Measurements from ENCODE around the gene TSPOAP1.

GRCh38 chr17:58321571-58322525 lies 6.7 kb downstream of the TSPOAP1 start:
- no peak for TF ChIP-seq CTCF (conservative IDR thresholded peaks at IDR 0.05; ENCODE audit: low read depth, low read length)
- no peak for TF ChIP-seq POLR2A (IDR thresholded peaks at IDR 0.05; ENCODE audit: low read depth, low read length)
- TF ChIP-seq FOS (IDR thresholded peaks at IDR 0.05; ENCODE audit: low read depth, low read length): no peak
- no peak for TF ChIP-seq ELK1 (IDR thresholded peaks at IDR 0.05; ENCODE audit: borderline replicate concordance, low read depth, low read length)
- TF ChIP-seq RAD21 (IDR thresholded peaks at IDR 0.05; ENCODE audit: low read length): no peak
- TF ChIP-seq MAZ (IDR thresholded peaks at IDR 0.05; ENCODE audit: borderline replicate concordance, low read depth, low read length): no peak
- no peak for TF ChIP-seq RCOR1 (IDR thresholded peaks at IDR 0.05; ENCODE audit: insufficient replicate concordance, low read length)
- TF ChIP-seq BHLHE40 (IDR thresholded peaks at IDR 0.05; ENCODE audit: low read depth, low read length): no peak
- TF ChIP-seq MXI1 (IDR thresholded peaks at IDR 0.05; ENCODE audit: borderline replicate concordance, low read depth, low read length): no peak

All from IMR-90 (cell line).